ENCODE data around the gene ORAI1.
"Not testable (repeated sequence)": the region's sequence is repeated elsewhere in the genome, so short reads cannot be mapped to it uniquely, and the experiment has no call there.

The ORAI1 gene

DNA sequence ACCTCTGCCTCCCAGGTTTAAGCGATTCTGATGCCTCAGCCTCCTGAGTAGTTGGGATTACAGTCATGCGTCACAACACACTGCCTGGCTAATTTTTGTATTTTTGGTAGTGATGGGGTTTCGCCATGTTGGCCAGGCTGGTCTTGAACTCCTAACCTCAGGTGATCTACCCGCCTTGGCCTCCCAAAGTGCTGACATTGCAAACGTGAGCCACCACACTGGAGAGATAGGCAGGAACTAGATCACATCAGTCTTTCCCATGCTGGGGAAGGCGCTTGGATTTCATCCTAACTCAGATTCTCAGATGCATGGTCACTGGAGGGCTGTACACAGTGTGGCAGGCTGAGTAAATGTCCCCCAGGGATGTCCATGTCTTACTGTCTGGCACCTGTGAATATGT is 18.0 kb upstream of the ORAI1 start:
- no peak for DNase-seq

DNA sequence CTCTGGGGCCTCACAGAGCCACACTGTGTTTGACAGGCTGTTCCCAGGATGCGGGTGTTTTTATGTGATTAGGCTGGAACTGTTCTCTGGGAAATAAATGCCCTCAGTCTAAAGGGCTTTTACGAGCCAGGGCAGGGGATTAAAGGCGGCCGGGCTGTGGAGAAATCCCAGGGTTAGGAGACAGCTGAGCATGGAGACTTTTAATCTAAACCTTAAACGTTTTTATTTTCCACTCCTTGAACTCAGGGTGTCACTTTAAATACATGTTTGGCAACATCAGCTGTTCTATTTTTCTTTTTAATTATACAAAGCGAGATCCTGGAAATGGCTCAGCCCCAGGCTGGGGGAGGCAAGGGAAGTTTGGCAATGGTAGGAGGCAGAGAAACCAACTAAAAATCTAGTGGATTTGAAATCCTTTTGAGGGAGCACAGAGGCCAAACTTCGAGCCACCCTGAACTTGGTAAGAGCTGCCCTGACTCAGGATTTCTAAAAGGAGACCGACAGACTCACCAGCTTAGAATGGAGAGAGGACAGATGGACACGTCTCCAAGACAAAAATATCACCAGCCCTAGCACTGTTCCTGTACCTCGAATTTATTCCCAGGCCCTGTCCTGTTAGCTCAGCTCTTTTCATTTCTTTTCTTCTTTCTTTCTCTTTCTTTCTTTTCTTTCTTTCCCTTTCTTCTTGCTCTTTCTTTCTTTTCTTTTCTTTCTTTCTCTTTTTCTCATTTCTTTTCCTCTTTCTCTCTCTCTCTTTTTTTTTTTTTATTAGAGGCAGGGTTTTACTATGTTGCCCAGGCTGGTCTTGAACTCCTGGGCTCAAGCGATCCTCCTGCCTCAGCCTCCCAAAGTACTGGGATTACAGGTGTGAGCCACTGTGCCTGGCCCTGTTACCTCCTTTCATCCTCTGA is 15.8 kb upstream of the ORAI1 start:
- DNase-seq: no peak

DNA sequence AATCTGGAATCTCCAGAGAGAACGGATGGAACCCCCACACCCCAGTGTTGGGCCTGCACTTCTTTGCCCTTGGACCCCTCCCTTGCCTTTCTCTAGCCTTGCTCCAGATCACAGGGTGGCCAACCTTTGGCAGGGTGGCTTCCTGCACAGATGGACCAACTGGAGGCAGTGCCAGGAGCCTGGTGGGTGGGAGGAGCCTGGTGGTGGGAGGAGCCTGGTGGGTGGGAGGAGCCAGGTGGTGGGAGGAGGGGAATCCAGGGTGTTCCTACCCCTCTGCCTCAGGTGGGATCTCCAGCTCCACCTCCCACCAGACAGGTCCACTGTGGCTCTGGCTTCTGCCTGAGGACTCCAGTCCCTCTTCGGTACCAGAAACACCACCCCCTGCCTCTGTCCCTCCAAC is 15.0 kb upstream of the ORAI1 start:
- peak; percentile 43 for DNase-seq

DNA sequence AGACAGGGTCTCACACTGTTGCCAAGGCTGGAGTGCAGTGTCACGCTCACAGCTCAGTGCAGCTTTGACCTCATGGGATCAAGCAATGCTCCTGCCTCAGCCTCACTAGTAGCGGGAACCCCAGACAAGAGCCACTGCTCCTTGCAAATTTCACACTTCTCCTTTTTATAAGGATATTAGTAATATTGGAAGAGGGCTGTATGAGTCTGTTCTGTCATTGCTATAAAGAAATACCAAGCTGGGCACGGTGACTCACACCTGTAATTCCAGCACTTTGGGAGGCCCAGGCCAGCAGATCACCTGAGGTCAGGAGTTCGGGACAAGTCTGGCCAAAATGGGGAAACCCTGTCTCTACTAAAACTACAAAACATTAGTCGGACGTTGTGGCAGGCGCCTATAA is 12.9 kb upstream of the ORAI1 start:
- no peak for DNase-seq

DNA sequence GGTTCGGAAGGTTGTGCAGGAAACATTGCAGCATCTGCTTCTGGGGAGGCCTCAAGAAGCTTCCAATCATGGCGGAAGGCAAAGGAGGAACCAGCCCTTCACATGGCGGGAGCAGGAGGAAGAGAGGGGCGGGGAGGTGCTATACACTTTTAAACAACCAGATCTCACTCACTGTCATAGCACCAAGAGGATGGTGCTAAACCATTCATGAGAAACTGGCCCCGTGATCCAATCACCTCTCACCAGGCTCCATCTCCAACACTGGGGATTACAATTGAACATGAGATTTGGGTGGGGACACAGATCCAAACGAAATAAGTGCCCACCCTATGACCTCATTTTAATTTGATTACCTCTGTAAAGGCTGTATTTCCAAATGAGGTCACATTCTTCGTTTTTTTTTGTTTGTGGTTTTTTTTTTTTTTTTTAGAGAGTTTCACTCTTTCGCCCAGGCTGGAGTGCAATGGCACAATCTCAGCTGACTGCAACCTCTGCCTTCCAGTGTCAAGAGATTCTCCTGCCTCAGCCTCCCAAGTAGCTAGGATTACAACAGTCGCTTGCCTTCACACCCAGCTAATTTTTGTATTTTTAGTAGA is 11.4 kb upstream of the ORAI1 start:
- DNase-seq: no peak

DNA sequence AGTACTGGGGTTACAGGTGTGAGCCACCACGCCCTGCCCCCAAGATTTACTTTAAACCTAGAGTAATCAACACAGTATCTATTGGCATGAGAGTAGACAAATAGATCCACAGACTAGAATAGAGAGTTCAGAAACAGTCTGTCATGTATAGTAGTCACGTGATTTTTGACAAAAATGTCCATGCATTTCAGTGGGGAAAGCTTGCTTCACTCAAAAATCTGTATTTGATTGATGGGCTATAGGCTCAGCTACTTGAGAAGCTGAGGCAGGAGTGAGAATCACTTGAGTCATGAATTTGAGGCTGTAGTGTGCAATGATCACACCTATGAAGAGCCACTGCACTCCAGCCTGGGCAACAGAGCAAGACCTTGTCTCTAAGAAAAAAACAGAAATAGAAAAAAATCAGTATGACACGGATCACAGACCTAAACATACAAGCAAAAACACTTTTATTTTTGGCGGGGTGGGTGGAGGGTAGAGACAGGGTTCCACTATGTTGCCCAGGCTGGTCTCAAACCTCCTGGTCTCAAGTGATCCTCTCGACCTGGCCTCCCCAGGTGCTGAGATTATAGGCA is 7.6 kb upstream of the ORAI1 start:
- no peak for DNase-seq

DNA sequence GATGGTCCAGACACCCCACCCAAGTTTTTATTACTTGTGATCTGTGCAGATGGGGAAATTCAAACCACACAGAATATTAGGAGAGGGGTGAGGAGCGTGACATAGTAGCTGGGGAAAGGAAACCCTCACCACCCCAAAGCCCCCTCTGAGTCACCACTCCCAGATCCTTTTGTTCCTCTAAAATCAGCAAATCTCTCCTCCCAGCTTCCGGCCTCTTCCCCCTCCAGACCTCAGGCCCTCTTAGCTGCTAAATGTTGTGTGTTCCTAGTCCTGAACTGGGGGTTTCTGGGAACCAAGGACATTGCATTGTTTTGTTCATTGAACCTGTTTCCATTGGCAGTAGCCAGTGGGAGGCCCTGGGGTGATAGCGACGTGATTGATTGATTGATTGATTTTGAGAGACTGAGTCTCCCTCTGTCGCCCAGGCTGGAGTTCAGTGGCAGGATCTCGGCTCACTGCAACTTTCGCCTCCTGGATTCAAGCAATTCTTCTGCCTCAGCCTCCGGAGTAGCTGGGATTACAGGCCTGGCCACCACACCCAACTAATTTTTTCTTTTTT is 5.9 kb upstream of the ORAI1 start:
- no peak for DNase-seq

DNA sequence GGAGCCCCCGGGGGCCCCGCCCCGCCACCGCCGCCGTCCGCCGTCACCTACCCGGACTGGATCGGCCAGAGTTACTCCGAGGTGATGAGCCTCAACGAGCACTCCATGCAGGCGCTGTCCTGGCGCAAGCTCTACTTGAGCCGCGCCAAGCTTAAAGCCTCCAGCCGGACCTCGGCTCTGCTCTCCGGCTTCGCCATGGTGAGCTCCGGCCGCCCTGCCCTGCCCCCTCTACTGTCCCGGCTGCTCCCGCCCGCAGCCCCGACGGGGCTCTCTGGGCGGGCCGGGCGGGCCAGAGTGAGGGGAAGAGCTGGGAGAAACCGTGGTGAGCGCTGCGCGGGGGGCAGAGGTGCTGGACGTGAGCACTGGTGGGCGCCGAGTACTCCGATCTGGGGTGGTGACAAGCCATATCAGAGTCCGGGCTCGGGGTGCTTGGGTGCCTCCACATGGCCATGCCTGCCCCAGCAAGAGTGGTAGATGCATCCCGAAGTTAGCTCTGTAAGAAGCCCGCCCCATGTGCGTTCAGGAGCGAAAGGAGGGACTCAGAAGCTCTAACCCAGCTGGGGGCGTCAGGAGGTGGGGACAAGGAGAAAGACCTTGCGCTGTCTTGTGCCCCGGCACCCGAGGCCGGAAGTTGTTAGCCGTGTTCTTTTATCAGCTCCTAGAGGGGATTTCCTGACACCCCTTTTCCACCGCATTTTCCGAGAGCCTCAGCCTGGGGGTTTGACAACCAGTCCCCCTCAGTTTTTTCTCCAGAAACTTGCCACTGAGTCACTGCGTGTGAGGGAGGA is 717 bp downstream of the ORAI1 start:
- peak; percentile 75 for DNase-seq

DNA sequence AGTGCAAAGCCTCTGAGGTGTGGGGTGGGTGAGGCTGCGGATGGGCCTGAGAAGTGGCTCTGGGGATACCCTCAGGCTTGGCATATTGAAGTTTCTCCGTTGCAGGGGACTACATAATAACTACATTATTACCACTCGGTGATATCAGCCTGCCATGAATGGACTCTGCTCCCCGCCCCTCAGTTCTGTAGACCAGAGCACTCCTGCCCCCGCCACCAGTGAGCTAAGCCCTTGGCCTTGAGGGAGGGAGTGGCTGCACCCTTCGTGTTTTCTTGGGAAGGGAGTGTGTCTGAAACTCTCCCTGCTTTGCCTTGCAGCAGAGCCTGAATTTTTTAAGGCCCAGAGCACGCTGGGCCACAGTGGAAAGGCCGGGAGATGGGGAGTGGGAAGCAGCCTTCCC is 1.7 kb downstream of the ORAI1 start:
- peak; percentile 35 for DNase-seq

DNA sequence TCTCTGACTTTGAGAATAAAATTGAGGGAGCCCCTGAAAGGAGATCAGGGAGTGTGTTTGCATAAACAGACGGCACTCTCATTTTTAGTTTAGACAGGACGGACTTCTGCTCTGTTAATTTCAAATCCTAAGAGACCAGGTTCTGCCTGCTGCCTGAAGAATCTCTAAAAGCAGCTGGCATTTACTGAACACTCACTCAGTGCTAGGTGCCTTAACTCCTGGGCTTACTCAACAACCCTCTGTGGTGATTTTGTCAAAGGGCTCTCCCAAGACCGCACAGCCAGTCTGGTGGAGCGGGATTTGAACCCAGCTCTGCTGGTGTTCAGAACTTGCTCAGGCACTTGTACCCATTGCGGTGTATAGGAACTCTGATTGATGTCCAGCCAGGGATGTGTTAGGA is 2.2 kb downstream of the ORAI1 start:
- DNase-seq: no peak

DNA sequence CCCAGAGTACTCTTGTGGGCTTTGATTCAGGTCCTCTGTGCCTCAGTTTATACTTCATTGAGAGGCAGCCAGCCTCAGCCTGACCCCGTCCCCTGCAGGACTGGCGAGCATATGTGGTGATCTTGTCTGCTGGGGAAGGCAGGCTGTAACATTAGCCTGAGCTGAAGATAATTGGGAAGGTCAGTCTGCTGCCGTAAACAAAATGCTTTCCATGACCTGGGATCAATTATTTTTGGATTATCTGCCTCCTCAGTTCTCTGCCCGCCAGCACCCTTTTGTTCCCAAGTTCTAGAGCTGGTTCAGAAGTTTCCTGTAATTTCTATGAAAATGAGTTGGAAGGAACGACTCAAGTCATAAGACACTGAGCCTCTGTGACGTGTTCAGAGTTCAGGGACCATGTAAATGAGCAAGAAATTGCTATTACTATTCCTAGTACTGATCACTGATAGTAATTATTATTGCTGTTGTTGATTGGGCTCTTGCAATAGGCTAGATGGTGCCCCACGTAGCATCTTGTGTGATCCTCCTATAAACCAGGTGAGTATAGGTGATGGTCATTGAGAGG is 4.5 kb downstream of the ORAI1 start:
- no peak for DNase-seq

DNA sequence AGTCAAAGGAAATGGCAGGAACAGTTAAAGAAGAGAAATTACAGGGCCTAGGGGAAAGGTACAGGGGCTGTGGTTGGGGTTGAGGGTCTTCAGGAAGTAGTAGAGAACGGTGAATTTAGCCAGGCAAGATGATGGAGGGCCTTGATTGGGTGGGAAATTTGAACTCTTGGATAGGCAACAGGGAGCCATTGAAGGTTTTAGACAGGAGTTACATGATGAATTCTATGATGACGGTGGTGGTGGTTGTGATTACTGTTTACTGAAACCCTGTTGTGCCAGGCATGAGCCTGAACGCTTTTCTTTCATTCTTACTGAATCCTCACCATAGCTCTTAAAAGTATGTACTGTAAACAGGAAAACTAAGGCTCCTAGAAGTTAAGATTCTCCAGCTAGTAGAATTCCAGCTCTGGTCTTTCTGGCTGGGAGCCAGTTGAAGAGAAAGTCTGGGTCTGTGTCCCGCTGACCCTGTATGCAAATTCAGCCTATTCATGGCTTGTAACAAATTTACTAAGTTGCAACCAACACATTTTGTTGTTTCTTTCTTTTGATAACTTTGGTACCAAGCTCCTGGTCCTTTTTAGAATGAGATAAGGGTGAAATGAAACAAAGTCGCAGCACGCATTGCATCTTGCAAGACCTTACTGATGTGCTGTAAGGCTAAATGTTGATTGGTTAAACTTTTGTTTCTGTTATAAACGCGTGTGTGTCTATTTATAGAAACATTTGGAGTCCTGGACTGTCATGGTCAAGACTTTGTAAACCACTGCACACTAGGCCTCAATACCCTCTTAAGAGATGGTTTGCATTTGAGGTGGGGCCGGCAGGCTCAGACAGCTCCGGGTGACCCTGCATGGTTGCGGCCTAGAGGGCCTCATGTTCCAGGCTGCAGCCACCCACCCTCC is 6.0 kb downstream of the ORAI1 start:
- DNase-seq: no peak

DNA sequence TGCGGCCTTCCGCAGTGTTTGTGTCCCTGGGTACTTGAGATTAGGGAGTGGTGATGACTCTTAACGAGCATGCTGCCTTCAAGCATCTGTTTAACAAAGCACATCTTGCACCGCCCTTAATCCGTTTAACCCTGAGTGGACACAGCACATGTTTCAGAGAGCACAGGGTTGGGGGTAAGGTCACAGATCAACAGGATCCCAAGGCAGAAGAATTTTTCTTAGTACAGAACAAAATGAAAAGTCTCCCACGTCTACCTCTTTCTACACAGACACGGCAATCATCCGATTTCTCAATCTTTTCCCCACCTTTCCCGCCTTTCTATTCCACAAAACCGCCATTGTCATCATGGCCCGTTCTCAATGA is 7.5 kb downstream of the ORAI1 start:
- DNase-seq: not testable (repeated sequence)

DNA sequence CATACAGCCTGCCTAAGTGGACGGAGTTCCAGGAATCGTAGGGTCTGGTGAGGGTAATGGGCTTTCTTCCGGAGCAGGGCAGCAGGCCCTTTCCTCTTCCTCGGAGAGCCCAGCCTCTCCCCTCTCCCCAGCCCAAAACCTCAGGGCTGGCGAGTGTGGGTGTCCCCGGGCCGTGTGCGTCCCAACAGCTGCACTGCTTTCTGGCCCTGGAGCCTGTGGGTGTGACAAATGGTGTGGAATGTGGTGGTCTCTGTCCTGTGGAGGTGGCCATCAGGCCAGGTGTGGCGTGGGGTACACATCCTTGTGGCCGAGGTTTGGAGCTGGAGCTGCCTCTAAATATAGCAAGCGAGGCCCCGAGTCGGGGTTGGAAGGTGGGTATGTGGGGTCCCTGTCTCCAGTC is 8.5 kb downstream of the ORAI1 start:
- no peak for DNase-seq

DNA sequence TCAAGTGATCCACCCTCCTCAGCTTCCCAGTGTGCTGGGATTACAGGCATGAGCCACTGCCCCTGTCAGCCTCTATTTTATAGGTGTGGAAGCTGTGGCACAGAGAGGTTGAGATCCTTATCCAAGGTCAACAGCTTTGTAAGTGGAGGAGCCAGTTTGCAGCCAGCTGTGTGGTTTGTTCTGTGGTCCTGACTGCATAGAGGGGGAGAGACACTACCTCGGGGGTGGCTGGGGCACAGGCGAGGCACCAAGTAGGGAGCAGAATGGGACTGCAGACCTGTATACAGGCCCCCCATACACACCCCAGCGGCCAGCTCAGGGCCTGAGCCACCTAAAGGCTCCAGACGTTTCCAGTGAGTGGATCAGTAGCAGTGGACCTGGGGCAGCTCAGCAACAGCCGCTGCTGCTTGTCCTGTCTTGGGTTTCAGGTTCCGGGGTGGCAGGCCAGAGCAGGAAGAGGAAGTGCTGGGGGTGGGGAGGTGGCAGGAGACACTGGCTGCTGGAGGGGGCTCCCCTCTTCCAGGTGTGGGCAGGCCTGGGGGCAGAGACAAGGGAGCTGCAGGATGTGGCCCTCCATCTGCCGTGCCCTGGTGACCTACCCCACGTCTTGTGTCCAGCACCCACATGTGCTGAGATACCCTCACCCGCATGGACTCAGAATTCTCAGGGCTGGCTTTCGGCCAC is 11.0 kb downstream of the ORAI1 start:
- peak; percentile 63 for DNase-seq

DNA sequence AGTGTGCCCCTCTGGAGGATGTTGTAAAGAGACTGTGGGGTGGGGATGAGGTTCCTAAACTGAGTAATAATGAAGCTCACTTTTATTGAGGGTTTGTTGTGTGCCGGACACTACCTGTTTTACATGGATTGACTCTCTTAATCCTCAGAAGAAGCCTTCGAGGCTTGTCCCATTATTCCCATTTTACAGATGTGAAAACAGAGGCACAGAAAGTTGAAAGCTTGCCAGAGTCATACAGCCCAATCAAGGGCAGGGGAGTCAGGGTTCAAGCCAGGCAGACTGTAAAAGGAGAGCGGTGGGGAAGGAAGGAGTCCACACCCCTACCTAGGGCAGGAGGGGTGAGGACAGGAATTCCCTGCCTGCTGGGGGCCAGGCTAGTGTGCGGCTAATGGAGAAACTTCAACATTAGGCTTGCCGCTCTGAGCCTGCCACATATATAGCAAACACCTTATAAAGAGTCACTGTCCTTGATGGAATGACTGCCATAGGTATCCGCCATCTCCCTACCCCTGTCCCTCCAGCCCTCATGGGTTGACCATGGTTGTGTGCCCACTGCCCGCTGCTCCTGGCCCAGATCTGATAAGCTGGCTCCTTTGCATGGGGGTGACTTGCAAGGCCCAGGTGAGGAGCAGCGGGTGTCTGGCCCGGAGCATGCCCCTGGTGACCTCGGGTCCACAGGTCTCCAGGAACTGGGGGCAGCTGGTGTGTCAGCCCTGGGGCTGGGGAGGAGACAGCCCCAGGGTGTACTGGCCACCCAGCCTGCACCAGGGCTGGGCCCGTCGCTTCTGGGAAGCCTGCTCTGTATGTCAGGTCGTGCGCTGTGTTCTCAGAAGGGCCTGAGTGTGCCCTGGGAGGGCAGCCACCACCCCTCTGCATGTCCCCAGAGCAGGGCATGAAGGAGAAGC is 12.2 kb downstream of the ORAI1 start:
- no peak for DNase-seq

DNA sequence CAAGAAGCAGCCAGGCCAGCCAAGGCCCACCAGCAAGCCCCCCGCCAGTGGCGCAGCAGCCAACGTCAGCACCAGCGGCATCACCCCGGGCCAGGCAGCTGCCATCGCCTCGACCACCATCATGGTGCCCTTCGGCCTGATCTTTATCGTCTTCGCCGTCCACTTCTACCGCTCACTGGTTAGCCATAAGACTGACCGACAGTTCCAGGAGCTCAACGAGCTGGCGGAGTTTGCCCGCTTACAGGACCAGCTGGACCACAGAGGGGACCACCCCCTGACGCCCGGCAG is 15.0 kb downstream of the ORAI1 start:
- DNase-seq: no peak

DNA sequence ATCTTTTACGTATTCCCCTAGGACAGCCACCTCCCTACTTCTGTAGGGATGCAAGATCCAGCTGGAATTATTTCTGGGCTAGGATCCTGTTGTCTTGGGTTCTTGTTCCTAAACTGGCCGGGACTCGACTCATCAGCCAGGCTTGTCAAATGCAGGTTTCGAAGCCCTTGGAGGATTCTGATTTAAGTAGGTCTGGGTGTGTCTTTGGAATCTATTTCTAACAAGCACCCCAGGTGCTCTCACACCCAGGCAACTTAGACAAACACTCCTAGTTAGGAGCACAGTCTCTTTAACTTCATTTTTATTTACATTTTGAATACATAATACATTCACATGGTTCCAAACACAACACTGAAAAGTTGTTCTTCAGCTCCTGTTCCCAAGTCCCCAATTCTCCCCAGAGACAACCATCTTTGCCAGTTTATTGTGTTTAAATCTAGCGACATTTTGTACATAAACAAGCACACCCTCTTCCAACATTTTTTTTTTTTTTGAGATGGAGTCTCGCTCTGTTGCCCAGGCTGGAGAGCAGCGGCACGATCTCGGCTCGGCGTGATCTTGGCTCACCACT is 22.2 kb downstream of the ORAI1 start:
- no peak for DNase-seq

DNA sequence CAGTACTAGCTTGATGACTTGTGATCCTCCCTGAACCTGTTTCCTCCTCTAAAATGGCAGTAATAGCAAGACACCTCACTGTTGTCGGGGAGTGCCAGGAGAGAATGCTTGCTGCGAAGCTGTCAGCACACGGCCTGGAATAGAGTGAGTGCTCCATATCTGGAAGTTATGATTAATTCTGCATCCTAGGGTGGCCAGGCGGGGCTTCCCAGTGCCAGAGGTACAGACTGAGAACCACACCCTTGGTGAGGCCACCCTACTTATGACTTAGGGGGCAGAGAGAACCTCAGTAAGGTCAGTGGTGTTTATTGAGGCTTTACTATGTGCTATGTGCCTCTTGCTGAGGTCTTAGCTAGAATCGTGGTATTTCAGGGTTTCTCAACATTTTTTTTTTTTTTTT is 23.0 kb downstream of the ORAI1 start:
- no peak for DNase-seq

DNA sequence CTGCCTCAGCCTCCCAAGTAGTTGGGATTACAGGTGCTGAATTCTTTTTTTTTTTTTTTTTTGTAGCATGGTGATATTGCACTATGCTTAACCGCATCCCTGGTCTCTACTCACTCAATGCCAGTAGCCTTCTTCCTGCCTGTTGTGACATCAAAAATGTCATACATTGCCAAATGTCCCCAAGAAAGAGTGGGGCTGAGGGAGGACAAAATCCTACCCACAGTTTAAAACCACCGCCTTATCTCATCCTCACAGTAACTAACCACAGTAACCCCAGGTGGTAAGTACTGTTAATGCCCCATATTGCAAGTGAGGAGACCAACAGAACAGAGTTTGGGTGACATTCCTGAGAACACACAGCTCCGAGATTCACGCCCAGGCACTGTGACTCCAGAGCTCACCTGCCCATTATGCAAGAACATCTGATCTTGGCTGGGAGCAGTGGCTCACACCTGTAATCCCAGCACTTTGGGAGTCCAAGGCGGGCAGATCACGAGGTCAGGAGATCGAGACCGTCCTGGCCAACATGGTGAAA is 23.6 kb downstream of the ORAI1 start:
- DNase-seq: no peak

Measured in activated CD4-positive, CD25-positive, alpha-beta regulatory T cell treated with anti-CD3 and anti-CD28 coated beads, Interleukin-2, amount 50 U/mL, for 72 hours (primary cell).